Measurements from ENCODE around the gene CIB2. TPM values are rescaled to one million over a fixed set of nuclear protein-coding genes. Genes with fewer than 3 reads are reported as not detected.

The CIB2 gene
- total RNA-seq, 5 donors from 2014 or later (not counting 1 experiment from before 2014, with no cell fraction given): 0.72 to 2.8 (median 2.0) TPM

DNA sequence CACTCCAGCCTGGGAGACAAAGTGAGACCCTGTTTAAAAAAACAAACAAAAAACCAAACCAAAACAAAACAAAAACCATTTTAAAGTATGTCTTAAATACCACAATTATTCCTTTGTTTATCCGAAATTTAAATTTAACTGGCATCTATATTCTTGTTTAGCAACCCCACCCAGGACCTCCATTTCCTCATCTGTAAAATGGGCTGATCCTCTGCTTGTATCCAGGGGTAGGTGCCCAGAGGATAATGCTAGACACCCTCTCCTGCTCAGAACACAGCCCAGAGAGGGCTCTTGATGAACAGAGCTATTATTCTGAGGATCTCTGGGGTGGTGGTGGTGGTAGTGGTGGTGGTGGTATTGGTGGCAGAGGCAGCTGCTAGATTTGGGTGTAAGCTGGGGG is 29.0 kb downstream of the CIB2 start:
- Histone ChIP-seq H3K36me3 (ENCODE audit: control insufficient read depth in 2 of 2, extremely low read depth in 1 of 2, insufficient read depth in 1 of 2, low read length in 1 of 2) (no peaks in the 10 kb centered on the region), H3K9me3 (no peaks in the 10 kb centered on the region), H3K4me3 (ENCODE audit: control insufficient read depth in 1 of 2, extremely low read depth in 1 of 2, low read length in 1 of 2) (no peak overlapping the region), H3K4me1 (ENCODE audit: control insufficient read depth in 1 of 2, extremely low read depth in 1 of 2, insufficient read depth in 2 of 2, low read length in 2 of 2) (peaks cover 17 to 44% of the 10 kb centered on the region in 2 experiments), H3K27me3 (replicated peaks in 1 of 2; ENCODE audit: control insufficient read depth in 2 of 2, extremely low read depth in 1 of 2, insufficient read depth in 2 of 2, low read length in 1 of 2) (no peaks in the 10 kb centered on the region), H3K27ac (ENCODE audit: low read length) (peak overlapping the region; percentile 75)
- no peak for DNase-seq
- POLR2A ChIA-PET: interaction anchor here in 1 of 2 donors (0.6 kb wide), 1 partner anchor 21 kb away, joined by 12 read pairs; no protein-coding TSS in a partner anchor
- Mint-ChIP-seq H3K9me3 (no peaks in the 10 kb centered on the region), H3K4me3 (no peak overlapping the region), H3K36me3 (no peaks in the 10 kb centered on the region), H3K4me1 (peaks cover 32 to 47% (median 41%) of the 10 kb centered on the region in 3 donors), H3K27me3 (no peaks in the 10 kb centered on the region), H3K27ac (peak overlapping the region; percentile 76 to 95)
- 89% methylated on average over 1 of the region's 1 CpG for whole genome bisulfite sequencing (ENCODE audit: insufficient coverage)
- CTCF ChIA-PET: interaction anchor here in 1 of 2 donors (1.2 kb wide), 1 partner anchor 11 kb away, joined by 3 read pairs; no protein-coding TSS in a partner anchor
- no peak for ATAC-seq (replicated peaks in 1 of 4)

- POLR2A ChIA-PET: interaction anchor here in 1 of 2 donors (0.6 kb wide), 1 partner anchor 20 kb away, joined by 12 read pairs; no protein-coding TSS in a partner anchor
These were observed 29.7 kb downstream of the CIB2 start for GRCh38 chr15:78101423-78102105.

GRCh38 chr15:78100886-78101285 is 30.4 kb downstream of the CIB2 start:
- ATAC-seq (replicated peaks in 1 of 4): no peak
- POLR2A ChIA-PET: no interaction called here
- H3K27me3 Mint-ChIP-seq: no peaks in the 10 kb centered on the region

More at GRCh38 chr15:78101423-78102105, 29.7 kb downstream of the CIB2 start:
- Histone ChIP-seq H3K27me3 (replicated peaks in 1 of 2; ENCODE audit: control insufficient read depth in 2 of 2, extremely low read depth in 1 of 2, insufficient read depth in 2 of 2, low read length in 1 of 2) (no peaks in the 10 kb centered on the region), H3K27ac (ENCODE audit: low read length) (no peak overlapping the region), H3K4me1 (ENCODE audit: control insufficient read depth in 1 of 2, extremely low read depth in 1 of 2, insufficient read depth in 2 of 2, low read length in 2 of 2) (peaks cover 17 to 44% of the 10 kb centered on the region in 2 experiments), H3K36me3 (ENCODE audit: control insufficient read depth in 2 of 2, extremely low read depth in 1 of 2, insufficient read depth in 1 of 2, low read length in 1 of 2) (no peaks in the 10 kb centered on the region), H3K9me3 (no peaks in the 10 kb centered on the region), H3K4me3 (ENCODE audit: control insufficient read depth in 1 of 2, extremely low read depth in 1 of 2, low read length in 1 of 2) (no peak overlapping the region)
- peaks cover 32 to 45% (median 41%) of the 10 kb centered on the region in 3 donors for H3K4me1 Mint-ChIP-seq
- no peaks in the 10 kb centered on the region for H3K27me3 Mint-ChIP-seq
- DNase-seq: no peak
- peak overlapping the region in 1 of 2 donors; percentile 68 for H3K27ac Mint-ChIP-seq
- 94% methylated on average over 2 of the region's 5 CpGs for WGBS (ENCODE audit: insufficient coverage)
- ATAC-seq (replicated peaks in 1 of 4): no peak
- H3K36me3 Mint-ChIP-seq: no peaks in the 10 kb centered on the region
- H3K9me3 Mint-ChIP-seq: no peaks in the 10 kb centered on the region
- H3K4me3 Mint-ChIP-seq: no peak overlapping the region
- CTCF ChIA-PET: no interaction called here

DNA sequence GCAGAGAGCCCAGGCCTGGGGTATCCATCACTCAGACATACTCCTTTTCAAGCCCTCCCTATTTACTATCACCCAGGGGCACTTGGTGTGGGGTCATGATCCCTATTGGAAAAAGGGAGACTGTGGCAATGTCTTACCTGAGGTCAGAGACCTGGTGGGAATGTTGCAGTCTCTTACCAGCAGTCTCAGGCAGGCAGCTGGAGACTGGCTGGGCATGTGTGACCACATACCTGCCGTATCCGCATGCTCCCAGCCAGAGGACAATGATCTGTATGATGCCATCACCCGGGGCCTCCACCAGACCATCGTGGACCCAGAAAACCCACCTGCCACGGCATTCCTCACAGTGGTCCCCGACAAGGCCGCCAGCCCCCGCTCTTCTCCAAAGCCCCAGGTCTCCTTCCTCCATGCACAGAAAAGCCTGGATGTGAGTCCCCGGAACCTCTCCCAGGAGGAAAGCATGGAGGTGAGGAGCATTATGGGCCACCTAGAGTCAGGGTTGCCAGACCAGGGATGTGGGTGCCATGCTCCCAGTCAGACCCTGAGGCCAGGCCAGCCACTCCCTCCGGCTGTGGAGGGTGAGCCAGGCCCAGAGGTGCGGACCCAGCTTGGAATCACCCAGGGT is 33.0 kb downstream of the CIB2 start:
- no peaks in the 10 kb centered on the region for H3K36me3 Mint-ChIP-seq
- Histone ChIP-seq H3K4me1 (ENCODE audit: control insufficient read depth in 1 of 2, extremely low read depth in 1 of 2, insufficient read depth in 2 of 2, low read length in 2 of 2) (peaks cover 4 to 11% of the 10 kb centered on the region in 2 experiments), H3K27ac (ENCODE audit: low read length) (no peak overlapping the region), H3K27me3 (replicated peaks in 1 of 2; ENCODE audit: control insufficient read depth in 2 of 2, extremely low read depth in 1 of 2, insufficient read depth in 2 of 2, low read length in 1 of 2) (no peaks in the 10 kb centered on the region), H3K36me3 (ENCODE audit: control insufficient read depth in 2 of 2, extremely low read depth in 1 of 2, insufficient read depth in 1 of 2, low read length in 1 of 2) (no peaks in the 10 kb centered on the region), H3K9me3 (no peaks in the 10 kb centered on the region), H3K4me3 (ENCODE audit: control insufficient read depth in 1 of 2, extremely low read depth in 1 of 2, low read length in 1 of 2) (no peak overlapping the region)
- 95% methylated on average over 4 of the region's 11 CpGs for WGBS (ENCODE audit: insufficient coverage)
- H3K9me3 Mint-ChIP-seq: no peaks in the 10 kb centered on the region
- peaks cover 0 to 2% of the 10 kb centered on the region in 2 donors for H3K27me3 Mint-ChIP-seq
- H3K27ac Mint-ChIP-seq: no peak overlapping the region
- DNase-seq (no peak), ATAC-seq (replicated peaks in 1 of 4) (no peak)
- H3K4me1 Mint-ChIP-seq: peaks cover 2 to 13% (median 13%) of the 10 kb centered on the region in 3 donors
- H3K4me3 Mint-ChIP-seq: no peak overlapping the region
- ChIA-PET CTCF (interaction anchor here in 1 of 2 donors (0.9 to 1.3 kb wide), 2 partner anchors 10 to 97 kb away, joined by 3 to 6 read pairs; no protein-coding TSS in a partner anchor), POLR2A (no interaction called here)

More at GRCh38 chr15:78100886-78101285, 30.4 kb downstream of the CIB2 start:
- no peak overlapping the region for H3K4me3 Mint-ChIP-seq
- 100% methylated on average over 2 of the region's 2 CpGs for WGBS (ENCODE audit: insufficient coverage)
- no peak for DNase-seq
- H3K27me3 ChIP-seq (replicated peaks in 1 of 2; ENCODE audit: control insufficient read depth in 2 of 2, extremely low read depth in 1 of 2, insufficient read depth in 2 of 2, low read length in 1 of 2): no peaks in the 10 kb centered on the region
- H3K27ac Mint-ChIP-seq: no peak overlapping the region
- H3K36me3 Mint-ChIP-seq: no peaks in the 10 kb centered on the region
- no peak overlapping the region for H3K4me3 ChIP-seq (ENCODE audit: control insufficient read depth in 1 of 2, extremely low read depth in 1 of 2, low read length in 1 of 2)
- H3K4me1 Mint-ChIP-seq: peaks cover 29 to 38% (median 37%) of the 10 kb centered on the region in 3 donors
- no peaks in the 10 kb centered on the region for H3K9me3 ChIP-seq
- CTCF ChIA-PET: no interaction called here
- H3K4me1 ChIP-seq (ENCODE audit: control insufficient read depth in 1 of 2, extremely low read depth in 1 of 2, insufficient read depth in 2 of 2, low read length in 2 of 2): peaks cover 17 to 37% of the 10 kb centered on the region in 2 experiments
- no peak overlapping the region for H3K27ac ChIP-seq (ENCODE audit: low read length)
- no peaks in the 10 kb centered on the region for H3K36me3 ChIP-seq (ENCODE audit: control insufficient read depth in 2 of 2, extremely low read depth in 1 of 2, insufficient read depth in 1 of 2, low read length in 1 of 2)
- H3K9me3 Mint-ChIP-seq: no peaks in the 10 kb centered on the region

- Mint-ChIP-seq H3K9me3 (no peaks in the 10 kb centered on the region), H3K4me3 (no peak overlapping the region), H3K36me3 (no peaks in the 10 kb centered on the region), H3K27ac (no peak overlapping the region), H3K4me1 (peaks cover 0 to 8% (median 7%) of the 10 kb centered on the region in 3 donors), H3K27me3 (peaks cover 0 to 2% of the 10 kb centered on the region in 2 donors)
- DNase-seq (no peak), ATAC-seq (replicated peaks in 1 of 4) (no peak)
- CTCF ChIA-PET: interaction anchor here in 1 of 2 donors (1.3 kb wide), 1 partner anchor 11 kb away, joined by 3 read pairs; no protein-coding TSS in a partner anchor
- H3K4me3 ChIP-seq (ENCODE audit: control insufficient read depth in 1 of 2, extremely low read depth in 1 of 2, low read length in 1 of 2): no peak overlapping the region
- WGBS (ENCODE audit: insufficient coverage): 86% methylated on average over 9 of the region's 9 CpGs
- H3K4me1 ChIP-seq (ENCODE audit: control insufficient read depth in 1 of 2, extremely low read depth in 1 of 2, insufficient read depth in 2 of 2, low read length in 2 of 2): peaks cover 0 to 7% of the 10 kb centered on the region in 2 experiments
- no peaks in the 10 kb centered on the region for H3K27me3 ChIP-seq (replicated peaks in 1 of 2; ENCODE audit: control insufficient read depth in 2 of 2, extremely low read depth in 1 of 2, insufficient read depth in 2 of 2, low read length in 1 of 2)
- no peaks in the 10 kb centered on the region for H3K9me3 ChIP-seq
- POLR2A ChIA-PET: no interaction called here
- H3K27ac ChIP-seq (ENCODE audit: low read length): no peak overlapping the region
- H3K36me3 ChIP-seq (ENCODE audit: control insufficient read depth in 2 of 2, extremely low read depth in 1 of 2, insufficient read depth in 1 of 2, low read length in 1 of 2): no peaks in the 10 kb centered on the region
These were observed 33.6 kb downstream of the CIB2 start for GRCh38 chr15:78097667-78098066.

DNA sequence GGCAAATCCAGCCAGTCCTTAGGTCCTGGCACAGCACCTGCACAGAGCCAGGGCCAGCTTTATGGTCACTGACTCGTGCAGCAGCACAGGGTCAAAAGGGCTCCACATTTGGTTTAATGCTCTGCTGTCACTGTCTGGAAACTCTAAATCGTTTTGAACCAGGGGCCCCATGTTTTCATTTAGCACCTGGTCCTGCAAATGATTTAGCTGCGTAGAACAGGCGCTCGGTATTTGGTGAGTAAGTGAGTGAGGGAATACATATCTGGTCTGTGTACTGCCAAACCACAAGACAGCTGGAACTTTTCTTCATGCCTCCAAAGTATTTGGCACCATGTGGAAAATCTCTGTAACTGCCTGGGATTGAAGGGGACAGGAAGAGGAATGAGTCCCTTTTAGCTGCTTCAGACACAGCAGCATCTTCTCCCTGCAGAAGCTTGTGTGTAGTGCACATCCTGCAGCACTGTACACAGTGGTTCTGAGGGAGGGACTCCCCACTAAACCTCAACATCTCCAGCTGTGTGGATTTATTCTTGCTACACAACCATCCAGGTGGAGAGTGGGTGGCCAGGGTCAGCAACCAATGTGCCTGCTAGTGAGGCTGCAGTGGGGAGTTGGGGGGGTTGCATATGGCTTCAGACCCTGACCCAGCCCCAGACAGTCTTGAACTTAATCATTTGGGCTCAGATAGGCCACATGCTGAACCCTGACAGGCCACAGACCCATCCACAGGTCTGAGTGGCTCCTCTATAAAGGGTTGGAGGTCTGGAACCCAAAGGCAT is 37.8 kb downstream of the CIB2 start:
- peaks cover 0 to 2% of the 10 kb centered on the region in 2 experiments for H3K27me3 ChIP-seq (replicated peaks in 1 of 2; ENCODE audit: control insufficient read depth in 2 of 2, extremely low read depth in 1 of 2, insufficient read depth in 2 of 2, low read length in 1 of 2)
- no peaks in the 10 kb centered on the region for H3K36me3 Mint-ChIP-seq
- H3K9me3 Mint-ChIP-seq: no peaks in the 10 kb centered on the region
- peaks cover 0 to 8% of the 10 kb centered on the region in 2 experiments for H3K4me1 ChIP-seq (ENCODE audit: control insufficient read depth in 1 of 2, extremely low read depth in 1 of 2, insufficient read depth in 2 of 2, low read length in 2 of 2)
- peaks cover 0 to 6% (median 6%) of the 10 kb centered on the region in 3 donors for H3K4me1 Mint-ChIP-seq
- DNase-seq (no peak), ATAC-seq (replicated peaks in 1 of 4) (no peak)
- CTCF ChIA-PET: interaction anchor here (0.7 kb wide), 2 partner anchors 15 to 74 kb away, joined by 3 read pairs; no protein-coding TSS in a partner anchor
- WGBS (ENCODE audit: insufficient coverage): 66% methylated on average over 2 of the region's 5 CpGs
- H3K4me3 ChIP-seq (ENCODE audit: control insufficient read depth in 1 of 2, extremely low read depth in 1 of 2, low read length in 1 of 2): no peak overlapping the region
- peaks cover 0 to 2% of the 10 kb centered on the region in 2 donors for H3K27me3 Mint-ChIP-seq
- POLR2A ChIA-PET: no interaction called here
- H3K27ac Mint-ChIP-seq: no peak overlapping the region
- no peak overlapping the region for H3K27ac ChIP-seq (ENCODE audit: low read length)
- H3K9me3 ChIP-seq: no peaks in the 10 kb centered on the region
- no peaks in the 10 kb centered on the region for H3K36me3 ChIP-seq (ENCODE audit: control insufficient read depth in 2 of 2, extremely low read depth in 1 of 2, insufficient read depth in 1 of 2, low read length in 1 of 2)
- no peak overlapping the region for H3K4me3 Mint-ChIP-seq

Measured in T-cell (primary cell).